Measurements from ENCODE around the gene CAPZB.

CAPZB gene

DNA sequence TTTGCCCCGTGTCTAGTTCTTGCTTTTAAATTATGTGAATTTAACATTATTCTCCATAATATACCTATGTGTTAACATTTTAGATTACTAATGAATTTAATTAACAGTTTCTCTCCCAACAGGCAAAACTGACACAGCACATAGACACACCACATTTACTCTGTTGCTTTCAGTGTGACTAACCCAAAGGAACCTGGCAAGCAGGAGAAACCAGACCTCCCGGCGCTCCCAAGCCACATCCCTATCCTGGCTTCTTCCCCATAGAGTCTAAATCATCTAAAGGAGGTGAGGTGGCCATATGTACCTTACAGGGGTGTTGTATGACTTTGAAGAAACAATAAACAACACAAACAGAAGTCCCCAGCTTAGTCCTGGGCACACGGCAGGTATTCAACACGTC is 69.2 kb downstream of the CAPZB start:
- peaks cover 65% of the 10 kb centered on the region for H3K4me1 Mint-ChIP-seq
- no peak overlapping the region for H3K4me3 Mint-ChIP-seq
- no peaks in the 10 kb centered on the region for H3K9me3 Mint-ChIP-seq
- TF ChIP-seq, protein P1, sequence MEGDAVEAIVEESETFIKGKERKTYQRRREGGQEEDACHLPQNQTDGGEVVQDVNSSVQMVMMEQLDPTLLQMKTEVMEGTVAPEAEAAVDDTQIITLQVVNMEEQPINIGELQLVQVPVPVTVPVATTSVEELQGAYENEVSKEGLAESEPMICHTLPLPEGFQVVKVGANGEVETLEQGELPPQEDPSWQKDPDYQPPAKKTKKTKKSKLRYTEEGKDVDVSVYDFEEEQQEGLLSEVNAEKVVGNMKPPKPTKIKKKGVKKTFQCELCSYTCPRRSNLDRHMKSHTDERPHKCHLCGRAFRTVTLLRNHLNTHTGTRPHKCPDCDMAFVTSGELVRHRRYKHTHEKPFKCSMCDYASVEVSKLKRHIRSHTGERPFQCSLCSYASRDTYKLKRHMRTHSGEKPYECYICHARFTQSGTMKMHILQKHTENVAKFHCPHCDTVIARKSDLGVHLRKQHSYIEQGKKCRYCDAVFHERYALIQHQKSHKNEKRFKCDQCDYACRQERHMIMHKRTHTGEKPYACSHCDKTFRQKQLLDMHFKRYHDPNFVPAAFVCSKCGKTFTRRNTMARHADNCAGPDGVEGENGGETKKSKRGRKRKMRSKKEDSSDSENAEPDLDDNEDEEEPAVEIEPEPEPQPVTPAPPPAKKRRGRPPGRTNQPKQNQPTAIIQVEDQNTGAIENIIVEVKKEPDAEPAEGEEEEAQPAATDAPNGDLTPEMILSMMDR (IDR thresholded peaks at IDR 0.05; ENCODE audit: unreplicated experiment in 3 of 3), result no peak
- H3K27me3 Mint-ChIP-seq (ENCODE audit: low read depth), result no peaks in the 10 kb centered on the region
- peak overlapping the region in 1 of 3 experiments; percentile 59 for H3K27ac Mint-ChIP-seq
- H3K36me3 Mint-ChIP-seq (ENCODE audit: low read depth), result peaks cover 39% of the 10 kb centered on the region

DNA sequence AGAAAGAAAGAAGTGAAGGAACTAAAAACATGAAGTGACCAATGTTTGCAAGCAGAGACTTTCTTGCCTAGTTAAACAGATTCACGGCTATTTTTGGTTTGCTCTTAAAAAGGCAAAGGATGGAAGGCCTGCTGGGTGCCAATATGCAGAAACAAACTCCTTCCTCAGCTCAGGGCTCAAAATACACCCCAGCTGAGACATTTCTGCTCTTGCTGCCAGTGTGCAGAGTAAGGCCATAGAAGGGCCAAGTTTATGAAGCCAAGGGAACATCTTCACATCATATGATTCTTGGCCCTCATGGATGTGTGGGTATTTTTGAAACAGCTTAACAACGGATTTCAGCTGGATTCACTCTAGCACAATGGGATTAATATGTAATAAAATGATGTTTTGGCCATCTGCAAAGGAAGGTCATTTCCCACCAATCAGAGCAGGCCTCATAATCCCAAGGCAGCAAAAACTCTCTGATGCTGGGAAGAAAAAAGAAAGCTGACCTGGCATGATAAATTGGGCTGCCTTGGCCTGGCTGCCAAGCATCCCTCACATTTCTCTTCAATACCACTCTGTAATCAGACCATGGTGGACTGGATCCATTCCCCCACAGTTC is 70.7 kb downstream of the CAPZB start:
- Mint-ChIP-seq H3K27me3 (ENCODE audit: low read depth) (no peaks in the 10 kb centered on the region), H3K9me3 (no peaks in the 10 kb centered on the region), H3K36me3 (ENCODE audit: low read depth) (peaks cover 44% of the 10 kb centered on the region), H3K4me3 (no peak overlapping the region), H3K27ac (peak overlapping the region in 2 of 3 experiments; percentile 58 to 86), H3K4me1 (peaks cover 69% of the 10 kb centered on the region)
- TF ChIP-seq, protein P1 (IDR thresholded peaks at IDR 0.05; ENCODE audit: unreplicated experiment in 3 of 3), result no peak

DNA sequence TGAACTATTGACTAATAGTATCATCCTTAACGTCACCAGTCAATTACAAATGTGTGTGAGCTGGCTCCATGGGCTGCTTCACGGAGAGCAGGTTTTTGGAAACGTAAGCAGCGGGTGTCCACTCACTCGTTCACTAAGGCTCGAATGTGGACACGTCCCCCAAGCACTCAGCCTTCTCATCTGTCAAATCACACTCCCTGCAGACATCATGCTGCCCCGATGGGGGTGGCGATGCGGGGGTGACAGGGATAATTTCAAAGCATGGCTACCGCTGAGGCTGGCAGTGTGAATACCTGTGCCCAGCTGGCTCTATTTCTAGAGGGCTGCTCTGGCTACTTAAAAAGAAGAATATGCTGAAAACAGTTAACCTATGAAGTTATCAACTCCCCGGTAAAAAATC is 71.3 kb downstream of the CAPZB start:
- peaks cover 70% of the 10 kb centered on the region for H3K4me1 Mint-ChIP-seq
- TF ChIP-seq, protein P1 (IDR thresholded peaks at IDR 0.05; ENCODE audit: unreplicated experiment in 3 of 3), result no peak
- no peaks in the 10 kb centered on the region for H3K27me3 Mint-ChIP-seq (ENCODE audit: low read depth)
- H3K36me3 Mint-ChIP-seq (ENCODE audit: low read depth), result peaks cover 39% of the 10 kb centered on the region
- H3K9me3 Mint-ChIP-seq, result no peaks in the 10 kb centered on the region
- no peak overlapping the region for H3K4me3 Mint-ChIP-seq
- peak overlapping the region in 2 of 3 experiments; percentile 13 to 86 for H3K27ac Mint-ChIP-seq

DNA sequence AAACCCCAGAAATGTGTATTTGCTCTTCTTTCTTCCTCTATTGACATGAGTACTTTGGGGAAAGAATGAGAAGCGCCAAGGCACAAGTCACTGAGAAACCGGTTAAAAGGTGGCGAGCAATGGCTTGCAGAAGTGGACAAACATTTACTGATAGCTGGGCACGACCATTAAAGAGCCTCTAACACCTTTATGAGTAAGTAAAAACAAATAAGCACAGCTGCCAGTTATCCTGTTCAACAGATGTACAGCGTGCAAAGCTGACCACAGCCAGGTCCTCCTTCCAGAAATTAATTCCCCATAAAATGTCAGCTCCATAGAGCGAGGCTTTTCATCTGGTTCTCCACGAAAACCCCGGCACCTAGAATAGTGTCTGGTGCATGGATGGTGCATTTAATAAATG is 72.7 kb downstream of the CAPZB start:
- no peak overlapping the region for H3K4me3 Mint-ChIP-seq
- no peak overlapping the region for H3K27ac Mint-ChIP-seq
- TF ChIP-seq, protein P1 (IDR thresholded peaks at IDR 0.05; ENCODE audit: unreplicated experiment in 3 of 3), result no peak
- peaks cover 27% of the 10 kb centered on the region for H3K36me3 Mint-ChIP-seq (ENCODE audit: low read depth)
- peaks cover 68% of the 10 kb centered on the region for H3K4me1 Mint-ChIP-seq
- H3K9me3 Mint-ChIP-seq, result no peaks in the 10 kb centered on the region
- no peaks in the 10 kb centered on the region for H3K27me3 Mint-ChIP-seq (ENCODE audit: low read depth)

DNA sequence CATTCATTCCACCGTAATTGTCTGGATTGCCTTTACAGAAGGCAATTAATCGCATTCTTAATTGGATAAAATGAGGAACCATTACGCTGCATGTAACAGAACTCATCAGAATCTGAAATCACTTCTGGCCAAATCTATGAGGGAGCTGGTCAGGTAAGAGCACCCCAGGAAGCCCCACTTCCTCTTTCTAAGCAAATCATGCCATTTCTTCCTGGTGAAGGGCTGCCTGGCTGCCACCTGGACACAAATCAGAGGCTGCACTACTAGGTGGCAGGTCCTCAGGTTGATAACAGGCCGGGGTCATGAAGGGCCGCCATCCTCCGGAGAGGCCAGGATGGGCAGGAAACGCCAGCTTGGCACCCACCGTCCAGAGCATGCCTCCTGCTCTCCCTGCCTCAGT is 73.7 kb downstream of the CAPZB start:
- H3K27ac Mint-ChIP-seq, result no peak overlapping the region
- peaks cover 68% of the 10 kb centered on the region for H3K4me1 Mint-ChIP-seq
- H3K9me3 Mint-ChIP-seq, result no peaks in the 10 kb centered on the region
- peaks cover 18% of the 10 kb centered on the region for H3K36me3 Mint-ChIP-seq (ENCODE audit: low read depth)
- no peaks in the 10 kb centered on the region for H3K27me3 Mint-ChIP-seq (ENCODE audit: low read depth)
- no peak overlapping the region for H3K4me3 Mint-ChIP-seq
- TF ChIP-seq, protein P1 (IDR thresholded peaks at IDR 0.05; ENCODE audit: unreplicated experiment in 3 of 3), result no peak

DNA sequence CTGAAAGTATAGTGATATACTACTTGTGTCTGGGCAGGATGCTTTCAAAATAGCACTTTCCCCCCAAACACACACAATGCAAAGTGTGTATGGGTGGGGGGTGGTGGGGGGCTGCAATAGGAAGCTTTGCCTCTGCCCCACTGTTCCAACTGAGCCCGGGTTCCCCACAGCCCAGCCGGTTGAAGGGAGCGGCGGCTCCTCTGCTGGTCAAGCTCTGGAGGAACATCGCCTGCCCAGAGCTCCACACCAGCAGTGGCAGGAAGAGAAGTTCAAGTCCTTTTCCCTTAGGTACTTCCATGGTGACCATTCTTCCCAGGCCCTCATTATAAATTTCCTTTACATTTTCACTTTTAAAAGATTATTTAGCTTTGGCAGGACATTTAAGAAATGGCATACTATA is 74.9 kb downstream of the CAPZB start:
- H3K9me3 Mint-ChIP-seq, result no peaks in the 10 kb centered on the region
- H3K4me3 Mint-ChIP-seq, result no peak overlapping the region
- H3K36me3 Mint-ChIP-seq (ENCODE audit: low read depth), result peaks cover 14% of the 10 kb centered on the region
- peaks cover 73% of the 10 kb centered on the region for H3K4me1 Mint-ChIP-seq
- no peak overlapping the region for H3K27ac Mint-ChIP-seq
- TF ChIP-seq, protein P1 (IDR thresholded peaks at IDR 0.05; ENCODE audit: unreplicated experiment in 3 of 3), result peak in 1 of 3 experiments; percentile 8
- H3K27me3 Mint-ChIP-seq (ENCODE audit: low read depth), result no peaks in the 10 kb centered on the region
